Fibroblast of the aortic adventitia (primary cell): ENCODE results near the gene THEM4. TPM values are rescaled to one million over a fixed set of nuclear protein-coding genes. Genes with fewer than 3 reads are reported as not detected.

Experiments
- DNase-seq: peaks from one replicate; pipeline ENCODE4 v3.0.0-alpha.2; 2010; ENCODE audit warnings: low read depth
- H3K4me3 ChIP-seq: 2 replicates; pipeline ENCODE4 v1.5.1; 2011; ENCODE audit warnings: low read depth, mild to moderate bottlenecking, control low read depth, low read length, moderate library complexity
- CTCF ChIP-seq: IDR thresholded peaks from 2 replicates; pipeline ENCODE4 v1.5.1; 2011; ENCODE audit warnings: mild to moderate bottlenecking, low read length, control low read depth, inconsistent platforms; ENCODE audit not compliant: insufficient read depth
- total RNA-seq: library from RNA; depleted of rRNA; stranded (reverse); fragments of >200 nt; gene quantifications from 2 replicates; pipeline ENCODE4 v1.2.3, GENCODE V29; 2012; ENCODE audit warnings: low replicate concordance

The THEM4 gene
- total RNA-seq, 1 donor = 18.3 TPM

DNA sequence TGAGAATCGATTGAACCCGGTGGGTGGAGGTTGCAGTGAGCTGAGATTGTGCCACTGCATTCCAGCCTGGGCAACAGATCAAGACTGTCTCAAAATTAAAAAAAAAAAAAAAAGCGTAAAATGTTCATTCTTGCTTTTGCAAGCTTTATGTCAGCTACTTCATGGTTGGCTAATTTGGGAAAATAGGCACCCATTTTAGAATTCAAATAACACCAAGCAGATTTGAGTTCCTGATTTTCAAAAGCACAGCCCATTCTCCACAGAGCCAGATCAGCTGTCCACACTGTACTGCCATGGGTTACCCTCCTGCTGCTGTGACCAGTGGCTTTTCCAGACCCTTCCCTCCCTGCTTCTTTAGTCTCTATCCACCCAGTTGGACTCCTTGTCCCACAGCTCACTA lies 60.2 kb downstream of the THEM4 start:
- no peak for TF ChIP-seq CTCF
- no peak overlapping the region for H3K4me3 ChIP-seq
- DNase-seq = peak; percentile 33

DNA sequence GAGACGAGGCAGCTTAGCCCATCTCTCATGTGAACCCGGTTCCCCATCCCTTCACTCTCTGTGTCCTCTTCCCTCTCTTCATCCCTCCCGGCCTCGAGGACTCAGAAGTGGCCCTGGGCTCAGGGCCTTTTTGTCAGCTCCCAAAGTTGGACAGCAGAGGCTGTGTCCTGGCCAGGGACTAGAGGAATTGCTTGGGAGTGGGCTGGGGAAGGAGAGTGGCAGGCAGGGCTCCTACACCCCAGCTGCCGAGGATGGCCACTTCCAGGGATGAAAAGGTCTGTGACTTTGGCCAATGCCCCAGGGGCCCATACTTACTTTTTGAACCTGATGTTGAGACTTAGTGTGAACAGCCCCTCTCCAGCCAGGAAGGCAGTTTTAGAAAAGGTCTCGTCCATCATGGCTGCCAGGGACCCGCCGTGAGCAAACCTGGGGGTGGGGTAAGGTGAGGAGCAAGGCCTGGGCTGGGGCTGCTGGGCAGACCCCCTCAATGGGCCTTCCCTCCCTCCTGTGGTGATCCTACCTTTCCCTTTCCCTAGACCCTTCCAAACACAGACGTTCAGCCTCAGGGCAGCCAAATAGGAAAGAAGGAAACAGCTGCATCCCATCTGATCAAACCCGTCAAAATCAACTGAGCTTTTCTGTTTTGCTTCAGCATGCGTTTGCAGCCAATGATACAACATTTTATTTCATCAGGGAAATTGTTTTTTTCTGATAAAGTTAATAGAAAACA lies 61.3 kb downstream of the THEM4 start:
- peak; percentile 51 for DNase-seq
- TF ChIP-seq CTCF = no peak
- H3K4me3 ChIP-seq = no peak overlapping the region

DNA sequence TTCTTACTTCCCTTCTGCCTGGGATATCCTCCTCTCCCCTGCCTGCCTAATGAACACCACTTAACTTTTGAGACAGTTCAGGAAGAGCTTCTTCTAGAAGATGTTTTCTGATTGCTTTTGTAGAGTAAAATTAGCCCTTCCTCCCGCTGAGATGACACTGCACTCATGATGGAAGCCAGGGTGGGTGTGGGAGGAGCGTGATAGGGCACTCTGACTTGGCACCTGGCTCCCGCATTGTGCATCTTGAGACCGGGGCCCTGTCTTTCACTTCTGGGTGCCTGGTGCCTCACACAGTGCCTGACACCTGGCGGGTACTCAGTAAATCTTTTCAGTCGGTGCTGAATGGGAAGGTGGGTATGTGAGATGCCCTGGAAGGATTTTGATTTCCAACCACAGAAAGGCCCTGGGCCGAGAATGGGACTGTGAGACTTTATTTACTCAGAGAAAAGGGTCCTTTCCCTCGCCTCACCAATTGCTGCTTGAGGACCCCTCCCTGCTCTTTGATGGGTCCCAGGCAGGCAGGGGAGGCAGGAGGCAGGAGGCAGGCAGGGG lies 62.5 kb downstream of the THEM4 start:
- no peak for DNase-seq
- no peak overlapping the region for H3K4me3 ChIP-seq
- no peak for TF ChIP-seq CTCF

- TF ChIP-seq CTCF = no peak
- DNase-seq = peak; percentile 52
- no peak overlapping the region for H3K4me3 ChIP-seq
These were observed 63.2 kb downstream of the THEM4 start for GRCh38 chr1:151846062-151846568.

GRCh38 chr1:151843398-151843797 lies 65.9 kb downstream of the THEM4 start:
- no peak overlapping the region for H3K4me3 ChIP-seq
- TF ChIP-seq CTCF = no peak
- DNase-seq = no peak

DNA sequence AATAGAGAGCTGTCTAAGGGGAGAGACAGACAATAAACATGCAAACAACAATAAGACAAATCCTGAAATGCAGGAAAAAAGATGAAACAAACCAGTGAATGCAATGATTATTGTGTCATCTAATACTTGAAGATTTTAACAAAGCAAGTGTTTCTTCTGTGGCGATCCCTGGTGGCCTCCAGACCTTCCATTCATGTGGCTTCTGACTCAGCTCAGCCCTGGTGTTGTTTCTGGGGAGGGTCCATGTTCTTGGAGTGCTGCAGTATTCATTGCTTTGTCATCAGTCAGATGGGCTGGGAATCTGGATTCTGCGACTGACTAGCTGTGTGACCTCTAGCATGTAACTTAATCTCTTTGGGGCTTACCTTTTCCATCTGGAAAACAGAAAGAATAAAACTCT lies 68.2 kb downstream of the THEM4 start:
- no peak for TF ChIP-seq CTCF
- DNase-seq = peak; percentile 53
- no peak overlapping the region for H3K4me3 ChIP-seq
